ENCODE data around the gene RPL14. TPM values are rescaled to one million over a fixed set of nuclear protein-coding genes. Genes with fewer than 3 reads are reported as not detected.
"Not testable (repeated sequence)": the region's sequence is repeated elsewhere in the genome, so short reads cannot be mapped to it uniquely, and the experiment has no call there.

RPL14 gene
- total RNA-seq, 2 experiments from 2014 or later, result 1,755 to 2,066 TPM

DNA sequence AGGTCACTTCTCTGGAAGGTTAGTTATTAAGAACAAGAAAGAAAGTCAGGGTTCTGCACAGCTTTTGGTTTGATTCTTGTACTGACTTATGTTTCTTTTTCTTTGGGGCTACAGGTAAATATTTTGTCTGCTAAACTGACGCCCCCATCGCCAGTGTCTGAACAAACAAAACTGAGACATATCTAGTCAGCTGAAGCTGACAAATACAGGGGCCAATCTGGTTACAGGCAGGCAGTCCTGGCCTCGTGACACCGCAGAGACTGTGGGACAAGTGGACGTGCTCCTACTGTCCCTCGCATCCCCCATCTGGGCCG, 4.6 kb upstream of the RPL14 start:
- CTCF ChIA-PET, result interaction anchor here (0.8 to 1.2 kb wide), 4 partner anchors 13 to 1635 kb away, joined by 3 read pairs; no protein-coding TSS in a partner anchor
- Mint-ChIP-seq H3K9me3 (ENCODE audit: low read depth) (no peaks in the 10 kb centered on the region), H3K36me3 (peaks cover 8% of the 10 kb centered on the region), H3K4me3 (peak overlapping the region; percentile 91), H3K27me3 (no peaks in the 10 kb centered on the region), H3K4me1 (peaks cover 43% of the 10 kb centered on the region), H3K27ac (peak overlapping the region; percentile 98)
- DNase-seq (no peak), ATAC-seq (no peak)

- peak overlapping the region; percentile 98 for H3K27ac Mint-ChIP-seq
- ATAC-seq (peak; percentile 92), DNase-seq (peak; percentile 99)
- no peaks in the 10 kb centered on the region for H3K27me3 Mint-ChIP-seq
- peak overlapping the region; percentile 91 for H3K4me3 Mint-ChIP-seq
- no peaks in the 10 kb centered on the region for H3K9me3 Mint-ChIP-seq (ENCODE audit: low read depth)
- peaks cover 47% of the 10 kb centered on the region for H3K4me1 Mint-ChIP-seq
- CTCF ChIA-PET, result interaction anchor here (0.8 to 1.2 kb wide), 4 partner anchors 14 to 125 kb away, joined by 3 read pairs; no protein-coding TSS in a partner anchor
- peaks cover 14% of the 10 kb centered on the region for H3K36me3 Mint-ChIP-seq
Observed at GRCh38 chr3:40452876-40453730, 4.0 kb upstream of the RPL14 start.

- peak overlapping the region; percentile 98 for H3K27ac Mint-ChIP-seq
- CTCF ChIA-PET, result interaction anchor here (1.0 to 1.2 kb wide), 2 partner anchors 72 to 126 kb away, joined by 3 read pairs; no protein-coding TSS in a partner anchor
- H3K4me1 Mint-ChIP-seq, result peaks cover 55% of the 10 kb centered on the region
Observed at GRCh38 chr3:40453933-40454332, 3.2 kb upstream of the RPL14 start.

GRCh38 chr3:40455328-40455727, 1.8 kb upstream of the RPL14 start:
- ATAC-seq (no peak), DNase-seq (no peak)
- Mint-ChIP-seq H3K9me3 (ENCODE audit: low read depth) (no peaks in the 10 kb centered on the region), H3K4me3 (peak overlapping the region; percentile 93), H3K27ac (no peak overlapping the region), H3K4me1 (peaks cover 66% of the 10 kb centered on the region), H3K36me3 (peaks cover 33% of the 10 kb centered on the region), H3K27me3 (no peaks in the 10 kb centered on the region)
- CTCF ChIA-PET, result no interaction called here

More at GRCh38 chr3:40453933-40454332, 3.2 kb upstream of the RPL14 start:
- DNase-seq, result no peak
- peaks cover 22% of the 10 kb centered on the region for H3K36me3 Mint-ChIP-seq
- ATAC-seq, result no peak
- H3K27me3 Mint-ChIP-seq, result no peaks in the 10 kb centered on the region
- H3K9me3 Mint-ChIP-seq (ENCODE audit: low read depth), result no peaks in the 10 kb centered on the region
- H3K4me3 Mint-ChIP-seq, result peak overlapping the region; percentile 91

DNA sequence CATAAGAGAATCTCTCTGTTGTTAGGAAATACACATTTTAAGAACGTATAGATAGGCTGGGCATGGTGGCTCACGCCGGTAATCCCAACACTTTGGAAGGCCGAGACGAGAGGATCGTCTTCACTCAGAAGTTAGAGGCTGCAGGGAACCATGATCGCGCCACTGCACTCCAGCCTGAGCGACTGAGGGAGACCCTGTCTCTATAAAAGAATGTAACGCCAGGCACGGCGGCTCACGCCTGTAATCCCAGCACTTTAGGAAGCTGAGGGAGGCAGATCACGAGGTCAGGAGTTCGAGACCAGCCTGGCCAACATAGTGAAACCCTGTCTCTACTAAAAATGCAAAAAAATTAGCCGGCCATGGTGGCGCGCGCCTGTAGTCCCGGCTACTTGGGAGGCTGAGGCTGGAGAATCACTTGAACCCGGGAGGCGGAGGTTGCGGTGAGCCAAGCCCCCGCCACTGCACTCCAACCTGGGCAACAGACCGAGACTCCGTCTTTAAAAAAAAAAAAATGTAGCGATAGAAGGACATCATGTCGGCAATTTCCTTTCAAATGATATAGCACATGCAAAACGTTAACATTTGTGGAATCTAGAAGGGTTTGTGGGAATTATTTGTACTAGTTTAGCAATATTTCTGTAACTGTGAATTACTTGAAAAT, 730 bp upstream of the RPL14 start:
- Mint-ChIP-seq H3K27me3 (no peaks in the 10 kb centered on the region), H3K4me1 (peaks cover 71% of the 10 kb centered on the region)
- DNase-seq, result no peak

GRCh38 chr3:40458473-40458872, 1.3 kb downstream of the RPL14 start:
- DNase-seq, result no peak
- peak overlapping the region; percentile 93 for H3K4me3 Mint-ChIP-seq
- no peak for ATAC-seq
- no peaks in the 10 kb centered on the region for H3K27me3 Mint-ChIP-seq
- CTCF ChIA-PET, result interaction anchor here (1.9 kb wide), 1 partner anchor 19 kb away, joined by 10 read pairs; the partner anchor contains the start of gene ZNF619
- peaks cover 68% of the 10 kb centered on the region for H3K4me1 Mint-ChIP-seq
- peak overlapping the region; percentile 88 for H3K27ac Mint-ChIP-seq
- no peaks in the 10 kb centered on the region for H3K9me3 Mint-ChIP-seq (ENCODE audit: low read depth)
- H3K36me3 Mint-ChIP-seq, result peaks cover 46% of the 10 kb centered on the region

More for the DNA sequence above, 730 bp upstream of the RPL14 start:
- CTCF ChIA-PET, result interaction anchor here (1.0 to 1.9 kb wide), 3 partner anchors 21 to 253 kb away, joined by 3 to 10 read pairs (median 4); partner anchors contain the start of gene ZNF619
- Mint-ChIP-seq H3K27ac (peak overlapping the region; percentile 88), H3K9me3 (ENCODE audit: low read depth) (no peaks in the 10 kb centered on the region), H3K4me3 (peak overlapping the region; percentile 93), H3K36me3 (peaks cover 37% of the 10 kb centered on the region)
- ATAC-seq, result no peak

DNA sequence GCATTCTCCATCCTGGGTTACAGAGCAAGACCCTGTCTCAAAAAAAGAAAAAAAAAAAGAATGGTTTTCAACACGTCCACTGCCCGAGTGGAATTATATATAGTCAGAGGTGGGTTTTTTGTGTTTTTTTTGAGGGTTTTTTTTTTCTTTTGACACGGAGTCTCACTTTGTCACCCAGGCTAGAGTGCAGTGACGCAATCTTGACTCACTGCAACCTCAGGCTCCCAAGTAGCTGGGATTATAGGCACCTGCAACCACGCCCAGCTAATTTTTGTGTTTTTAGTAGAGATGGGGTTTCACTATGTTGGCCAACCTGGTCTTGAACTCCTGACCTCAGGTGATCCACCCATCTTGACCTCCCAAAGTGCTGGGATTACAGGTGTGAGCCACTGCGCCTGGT, 3.3 kb downstream of the RPL14 start:
- Mint-ChIP-seq H3K4me1 (peaks cover 72% of the 10 kb centered on the region), H3K36me3 (peaks cover 61% of the 10 kb centered on the region), H3K27ac (peak overlapping the region; percentile 24)
- not testable (repeated sequence) for H3K27me3 Mint-ChIP-seq; H3K4me3 Mint-ChIP-seq; ATAC-seq; DNase-seq; H3K9me3 Mint-ChIP-seq (ENCODE audit: low read depth)
- CTCF ChIA-PET, result interaction anchor here (0.6 kb wide), 1 partner anchor 11 kb away, joined by 3 read pairs; no protein-coding TSS in a partner anchor

- CTCF ChIA-PET, result no interaction called here
- Mint-ChIP-seq H3K27ac (peak overlapping the region; percentile 10), H3K4me3 (no peak overlapping the region), H3K27me3 (no peaks in the 10 kb centered on the region), H3K36me3 (peaks cover 64% of the 10 kb centered on the region), H3K4me1 (peaks cover 68% of the 10 kb centered on the region), H3K9me3 (ENCODE audit: low read depth) (no peaks in the 10 kb centered on the region)
- ATAC-seq (no peak), DNase-seq (no peak)
Observed at GRCh38 chr3:40461161-40461560, 4.0 kb downstream of the RPL14 start.

- H3K4me1 Mint-ChIP-seq, result peaks cover 60% of the 10 kb centered on the region
- ATAC-seq; H3K9me3 Mint-ChIP-seq (ENCODE audit: low read depth); H3K4me3 Mint-ChIP-seq; DNase-seq; H3K27me3 Mint-ChIP-seq; H3K27ac Mint-ChIP-seq; CTCF ChIA-PET: not testable (repeated sequence)
- H3K36me3 Mint-ChIP-seq, result peaks cover 64% of the 10 kb centered on the region
Observed at GRCh38 chr3:40462838-40463237, 5.7 kb downstream of the RPL14 start.

DNA sequence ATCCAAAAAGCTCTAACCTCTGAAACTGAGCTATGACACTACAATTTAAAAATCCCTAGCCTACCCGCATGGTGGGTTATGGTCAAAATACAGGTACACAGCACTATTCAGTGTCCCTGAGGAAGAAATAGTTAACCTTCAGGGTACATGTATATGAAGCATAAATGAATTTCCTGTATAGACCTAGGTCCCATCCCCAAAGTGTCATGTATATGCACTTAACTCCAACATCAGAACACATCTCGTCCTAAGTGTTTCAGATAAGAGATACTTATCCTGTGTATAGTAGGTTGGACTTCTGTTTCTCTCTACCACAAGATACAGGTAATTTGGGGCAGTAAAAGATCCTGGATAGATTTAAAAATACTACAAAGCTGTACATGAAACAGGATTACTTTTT, 6.4 kb downstream of the RPL14 start:
- peak overlapping the region; percentile 41 for H3K27ac Mint-ChIP-seq

DNA sequence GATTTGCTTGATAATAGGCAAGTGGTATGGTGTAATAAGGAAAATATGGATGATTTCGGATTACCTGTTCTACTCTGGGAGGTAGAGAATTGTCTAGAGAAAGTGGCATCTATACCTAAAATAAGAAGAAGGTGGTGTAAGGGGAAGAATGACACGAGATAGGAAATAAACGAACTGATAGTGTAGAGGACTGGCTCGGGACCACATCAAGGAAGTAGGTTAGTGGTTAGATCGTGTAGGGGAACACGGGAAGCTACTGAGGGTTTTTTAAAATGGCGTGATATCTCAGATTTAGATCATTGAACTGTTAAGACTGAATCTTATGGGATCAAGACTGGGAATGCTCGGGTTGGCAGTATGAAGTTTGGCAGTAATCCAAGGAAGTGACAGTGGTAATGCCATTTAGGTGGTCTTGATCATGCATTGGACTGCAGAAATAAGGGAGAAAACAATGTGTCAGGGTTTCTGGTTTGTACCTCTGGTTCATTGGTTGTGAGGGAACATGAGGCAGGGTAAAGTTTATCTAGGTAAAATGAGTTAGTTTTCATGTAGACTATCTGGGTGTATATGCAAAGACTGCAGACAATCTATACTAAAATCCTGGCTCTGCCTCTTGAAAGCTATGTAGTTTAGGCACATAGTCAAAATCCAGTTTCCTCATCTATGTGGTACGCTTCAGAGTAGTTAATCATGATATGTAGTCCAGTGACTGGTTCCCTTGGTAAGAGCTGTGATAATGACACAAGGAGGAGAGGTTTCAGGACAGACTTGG, 7.4 kb downstream of the RPL14 start:
- CTCF ChIA-PET, result interaction anchor here (1.1 to 1.2 kb wide), 2 partner anchors 13 to 41 kb away, joined by 3 to 4 read pairs; partner anchors contain the start of genes ZNF619 and ZNF620
- Mint-ChIP-seq H3K27ac (peak overlapping the region; percentile 79), H3K36me3 (peaks cover 51% of the 10 kb centered on the region), H3K4me1 (peaks cover 45% of the 10 kb centered on the region), H3K4me3 (no peak overlapping the region), H3K9me3 (ENCODE audit: low read depth) (no peaks in the 10 kb centered on the region), H3K27me3 (no peaks in the 10 kb centered on the region)
- DNase-seq (no peak), ATAC-seq (peak; percentile 78)

More for the DNA sequence above, 6.4 kb downstream of the RPL14 start:
- ATAC-seq (no peak), DNase-seq (no peak)
- CTCF ChIA-PET, result interaction anchor here (1.1 to 1.2 kb wide), 2 partner anchors 13 to 42 kb away, joined by 3 to 4 read pairs; partner anchors contain the start of genes ZNF619 and ZNF620
- Mint-ChIP-seq H3K4me3 (no peak overlapping the region), H3K4me1 (peaks cover 53% of the 10 kb centered on the region), H3K9me3 (ENCODE audit: low read depth) (no peaks in the 10 kb centered on the region), H3K36me3 (peaks cover 60% of the 10 kb centered on the region), H3K27me3 (no peaks in the 10 kb centered on the region)

GRCh38 chr3:40465111-40465407, 7.9 kb downstream of the RPL14 start:
- H3K9me3 Mint-ChIP-seq (ENCODE audit: low read depth), result no peaks in the 10 kb centered on the region
- H3K27me3 Mint-ChIP-seq, result no peaks in the 10 kb centered on the region
- no peak for DNase-seq
- ATAC-seq, result no peak
- H3K4me3 Mint-ChIP-seq, result no peak overlapping the region
- H3K4me1 Mint-ChIP-seq, result peaks cover 41% of the 10 kb centered on the region
- CTCF ChIA-PET, result no interaction called here
- peaks cover 48% of the 10 kb centered on the region for H3K36me3 Mint-ChIP-seq
- peak overlapping the region; percentile 79 for H3K27ac Mint-ChIP-seq

DNA sequence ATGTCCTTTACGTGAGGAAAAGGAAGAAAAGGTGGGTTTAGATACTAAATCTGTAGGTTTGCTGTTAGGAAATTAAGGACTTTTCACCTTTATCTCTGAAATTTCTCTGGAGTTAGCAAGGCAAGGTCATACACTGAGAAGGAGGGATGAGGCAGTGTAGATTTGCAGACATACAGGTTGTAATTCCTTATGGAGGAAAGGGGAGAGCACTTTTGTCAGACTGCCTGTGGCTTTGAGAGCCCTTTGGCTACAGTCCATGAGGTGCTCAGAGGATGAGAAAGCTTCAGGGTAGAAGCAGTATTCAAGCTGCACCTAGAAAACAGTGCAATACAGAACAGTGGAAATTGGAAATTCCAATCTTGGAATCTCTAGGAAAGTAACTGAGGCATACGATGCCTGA, 8.3 kb downstream of the RPL14 start:
- peaks cover 37% of the 10 kb centered on the region for H3K4me1 Mint-ChIP-seq
- H3K4me3 Mint-ChIP-seq, result no peak overlapping the region
- no peaks in the 10 kb centered on the region for H3K9me3 Mint-ChIP-seq (ENCODE audit: low read depth)
- no peak overlapping the region for H3K27ac Mint-ChIP-seq
- ATAC-seq, result no peak
- peaks cover 45% of the 10 kb centered on the region for H3K36me3 Mint-ChIP-seq
- CTCF ChIA-PET, result interaction anchor here (0.6 kb wide), 1 partner anchor 20 kb away, joined by 3 read pairs; no protein-coding TSS in a partner anchor
- no peaks in the 10 kb centered on the region for H3K27me3 Mint-ChIP-seq
- DNase-seq, result no peak
